ENCODE results near the gene HHATL.
A peak's percentile ranks its signal among the peaks of the same experiment; 100 is the strongest.

HHATL gene, protein sequence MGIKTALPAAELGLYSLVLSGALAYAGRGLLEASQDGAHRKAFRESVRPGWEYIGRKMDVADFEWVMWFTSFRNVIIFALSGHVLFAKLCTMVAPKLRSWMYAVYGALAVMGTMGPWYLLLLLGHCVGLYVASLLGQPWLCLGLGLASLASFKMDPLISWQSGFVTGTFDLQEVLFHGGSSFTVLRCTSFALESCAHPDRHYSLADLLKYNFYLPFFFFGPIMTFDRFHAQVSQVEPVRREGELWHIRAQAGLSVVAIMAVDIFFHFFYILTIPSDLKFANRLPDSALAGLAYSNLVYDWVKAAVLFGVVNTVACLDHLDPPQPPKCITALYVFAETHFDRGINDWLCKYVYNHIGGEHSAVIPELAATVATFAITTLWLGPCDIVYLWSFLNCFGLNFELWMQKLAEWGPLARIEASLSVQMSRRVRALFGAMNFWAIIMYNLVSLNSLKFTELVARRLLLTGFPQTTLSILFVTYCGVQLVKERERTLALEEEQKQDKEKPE

DNA sequence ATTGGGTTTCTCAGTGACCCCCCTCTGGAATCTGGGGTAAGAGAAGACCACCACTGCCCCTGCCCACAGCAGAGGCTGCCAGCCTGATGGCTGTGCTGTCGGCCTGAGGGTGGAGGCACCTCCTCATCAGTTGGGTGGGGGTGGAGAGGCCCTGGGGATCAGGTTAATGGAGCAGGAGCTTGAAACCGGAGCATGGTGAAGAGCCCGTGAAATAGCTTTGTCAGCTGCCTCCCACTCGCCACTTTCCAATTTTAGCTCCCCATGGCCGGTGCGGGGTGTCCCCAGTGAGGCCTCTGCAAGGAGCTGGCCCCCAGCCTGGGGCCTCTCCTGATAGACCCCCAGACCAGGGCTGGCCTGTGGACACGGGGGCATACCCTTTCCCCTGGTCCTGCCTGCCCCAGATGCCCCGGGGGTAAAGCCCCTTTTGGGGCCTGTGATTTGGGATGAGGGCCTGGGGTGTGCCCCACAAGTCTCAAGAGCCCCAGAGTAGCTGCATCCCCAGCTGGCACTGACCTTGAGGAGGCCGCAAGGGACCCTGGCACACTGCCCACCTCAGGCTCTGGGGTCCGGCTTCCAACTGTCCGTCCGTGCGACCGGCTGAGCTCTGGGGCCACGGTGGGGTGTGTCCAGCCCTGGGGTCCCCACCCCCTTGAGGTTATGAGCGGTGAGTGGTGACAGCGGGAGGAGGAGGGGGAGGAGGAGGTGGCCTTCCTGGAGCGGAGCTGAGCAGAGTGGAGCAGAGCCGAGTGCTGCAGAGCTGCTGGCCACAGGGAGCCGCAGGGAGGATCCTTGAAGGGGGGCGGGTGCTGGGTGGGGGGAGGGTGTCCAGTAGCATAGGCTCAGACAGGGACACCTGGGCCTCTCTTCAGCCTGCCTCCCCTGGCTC is at the start of gene HHATL:
Gene HHATL, minus strand, starts transcription at position 733 of the 886 bp plus-strand sequence. CDS start 1,972 bp downstream, outside the sequence.
- H3K4me3 ChIP-seq (ENCODE audit: low read length), result no peak within 1 kb of the TSS
- no peak for DNase-seq (ENCODE audit: low read depth)
- TF ChIP-seq, protein P1, sequence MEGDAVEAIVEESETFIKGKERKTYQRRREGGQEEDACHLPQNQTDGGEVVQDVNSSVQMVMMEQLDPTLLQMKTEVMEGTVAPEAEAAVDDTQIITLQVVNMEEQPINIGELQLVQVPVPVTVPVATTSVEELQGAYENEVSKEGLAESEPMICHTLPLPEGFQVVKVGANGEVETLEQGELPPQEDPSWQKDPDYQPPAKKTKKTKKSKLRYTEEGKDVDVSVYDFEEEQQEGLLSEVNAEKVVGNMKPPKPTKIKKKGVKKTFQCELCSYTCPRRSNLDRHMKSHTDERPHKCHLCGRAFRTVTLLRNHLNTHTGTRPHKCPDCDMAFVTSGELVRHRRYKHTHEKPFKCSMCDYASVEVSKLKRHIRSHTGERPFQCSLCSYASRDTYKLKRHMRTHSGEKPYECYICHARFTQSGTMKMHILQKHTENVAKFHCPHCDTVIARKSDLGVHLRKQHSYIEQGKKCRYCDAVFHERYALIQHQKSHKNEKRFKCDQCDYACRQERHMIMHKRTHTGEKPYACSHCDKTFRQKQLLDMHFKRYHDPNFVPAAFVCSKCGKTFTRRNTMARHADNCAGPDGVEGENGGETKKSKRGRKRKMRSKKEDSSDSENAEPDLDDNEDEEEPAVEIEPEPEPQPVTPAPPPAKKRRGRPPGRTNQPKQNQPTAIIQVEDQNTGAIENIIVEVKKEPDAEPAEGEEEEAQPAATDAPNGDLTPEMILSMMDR (IDR thresholded peaks at IDR 0.05; ENCODE audit: insufficient read depth, low read depth, low read length, missing control alignments), result no peak

DNA sequence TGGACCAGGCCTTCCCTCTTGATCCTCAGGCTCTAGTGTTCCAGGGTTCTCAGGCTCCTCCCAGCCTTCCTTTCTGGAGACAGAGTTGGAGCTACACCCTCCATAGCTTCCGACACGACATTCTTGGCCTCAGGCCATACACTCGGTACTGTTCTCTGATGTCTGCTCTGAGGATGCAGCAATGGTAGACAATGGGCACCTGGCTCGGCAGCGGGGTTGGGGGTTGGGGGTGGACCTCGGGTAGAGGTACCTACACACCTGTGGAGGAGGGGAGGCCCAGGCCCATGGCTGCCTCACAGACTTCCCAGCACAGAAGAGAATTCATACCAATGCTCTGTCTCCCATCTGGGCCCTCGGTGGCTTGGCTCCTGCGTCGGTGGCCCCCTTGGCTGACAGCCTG is 49.0 kb upstream of the HHATL start:
- H3K4me3 ChIP-seq (ENCODE audit: low read length), result no peak overlapping the region
- TF ChIP-seq, protein P1 (IDR thresholded peaks at IDR 0.05; ENCODE audit: insufficient read depth, low read depth, low read length, missing control alignments), result no peak

DNA sequence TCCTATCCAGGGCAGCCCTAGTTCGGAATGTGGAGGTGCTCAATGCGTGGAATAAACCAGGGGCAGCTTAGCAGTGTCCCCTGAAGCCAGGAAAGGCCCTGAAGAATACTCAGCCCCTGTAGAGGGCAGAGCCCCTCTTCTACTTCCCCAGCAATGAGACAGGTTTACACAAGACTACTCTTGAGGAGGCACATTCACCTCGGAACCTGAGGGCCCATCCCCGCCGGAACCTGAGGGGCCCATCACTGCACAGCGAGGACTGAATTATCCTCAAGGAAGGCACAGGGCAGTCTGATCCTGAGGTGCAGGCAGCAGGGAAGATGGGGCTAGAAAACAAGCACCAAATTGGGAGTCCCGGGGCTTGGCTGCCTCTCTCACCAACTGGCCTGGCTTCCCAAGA is 48.2 kb upstream of the HHATL start:
- no peak for DNase-seq (ENCODE audit: low read depth)
- H3K4me3 ChIP-seq (ENCODE audit: low read length), result no peak overlapping the region
- TF ChIP-seq, protein P1 (IDR thresholded peaks at IDR 0.05; ENCODE audit: insufficient read depth, low read depth, low read length, missing control alignments), result no peak

More for the DNA sequence above, 49.0 kb upstream of the HHATL start:
- no peak for DNase-seq (ENCODE audit: low read depth)

DNA sequence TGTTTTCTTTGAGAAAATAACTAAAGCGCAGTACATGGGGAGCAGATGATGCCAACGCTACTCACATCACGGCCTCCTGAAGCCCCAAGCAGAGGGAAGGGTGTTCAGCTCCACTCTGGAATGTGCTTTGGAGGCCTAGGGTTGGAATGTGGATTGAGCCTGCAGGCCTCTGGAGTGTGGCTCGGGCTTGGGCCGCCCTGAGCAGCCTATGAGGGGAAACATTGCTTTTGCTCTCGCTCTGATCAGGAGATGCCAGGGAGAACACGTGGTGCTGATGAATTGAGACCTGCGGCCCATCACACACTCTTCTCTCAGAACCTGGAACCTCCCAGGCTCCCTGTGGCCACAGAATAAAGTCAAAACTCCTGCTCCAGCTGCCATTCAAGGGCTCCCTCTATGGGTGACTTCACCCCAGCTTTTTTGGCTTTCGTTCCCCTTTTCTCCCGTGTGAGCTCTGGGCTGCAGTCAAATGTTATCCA is 47.2 kb upstream of the HHATL start:
- no peak overlapping the region for H3K4me3 ChIP-seq (ENCODE audit: low read length)
- DNase-seq (ENCODE audit: low read depth), result peak; percentile 38
- TF ChIP-seq, protein P1 (IDR thresholded peaks at IDR 0.05; ENCODE audit: insufficient read depth, low read depth, low read length, missing control alignments), result peak; percentile 66

DNA sequence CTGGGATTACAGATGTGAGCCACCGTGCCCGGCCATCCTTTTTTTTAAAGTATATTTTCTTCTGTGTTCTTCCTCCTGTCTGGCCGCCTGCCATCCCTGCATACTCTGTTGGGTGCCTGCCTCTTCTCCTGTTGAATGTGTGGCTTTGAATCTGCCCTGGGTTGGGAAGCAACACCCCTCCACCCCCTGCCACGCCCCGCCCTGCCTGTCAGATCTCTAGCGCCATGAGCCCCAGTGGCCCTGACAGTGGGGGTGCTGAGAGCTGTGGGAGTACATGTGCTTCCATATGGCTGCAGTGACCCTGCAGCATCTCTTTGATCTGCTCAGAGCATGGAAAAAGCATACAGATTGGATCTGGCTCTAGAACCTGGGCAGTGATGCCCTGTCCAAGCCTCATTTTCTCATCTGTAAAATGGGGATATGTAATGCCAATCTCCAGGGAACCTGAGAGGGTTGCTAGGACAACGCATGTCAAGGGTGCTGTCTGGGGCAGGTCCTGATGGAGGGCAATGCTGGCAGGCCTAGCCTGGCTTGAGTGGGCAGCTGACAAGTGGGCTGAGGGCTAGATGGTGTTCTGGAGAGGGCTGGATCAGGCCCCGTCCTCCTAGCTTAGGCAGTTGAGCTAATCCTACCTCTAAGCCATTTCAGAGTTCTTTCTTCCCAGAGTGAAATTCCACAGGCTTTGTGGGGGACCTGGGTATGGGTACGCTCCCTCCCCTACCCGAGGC is 46.6 kb upstream of the HHATL start:
- DNase-seq (ENCODE audit: low read depth), result no peak
- TF ChIP-seq, protein P1 (IDR thresholded peaks at IDR 0.05; ENCODE audit: insufficient read depth, low read depth, low read length, missing control alignments), result no peak
- no peak overlapping the region for H3K4me3 ChIP-seq (ENCODE audit: low read length)

DNA sequence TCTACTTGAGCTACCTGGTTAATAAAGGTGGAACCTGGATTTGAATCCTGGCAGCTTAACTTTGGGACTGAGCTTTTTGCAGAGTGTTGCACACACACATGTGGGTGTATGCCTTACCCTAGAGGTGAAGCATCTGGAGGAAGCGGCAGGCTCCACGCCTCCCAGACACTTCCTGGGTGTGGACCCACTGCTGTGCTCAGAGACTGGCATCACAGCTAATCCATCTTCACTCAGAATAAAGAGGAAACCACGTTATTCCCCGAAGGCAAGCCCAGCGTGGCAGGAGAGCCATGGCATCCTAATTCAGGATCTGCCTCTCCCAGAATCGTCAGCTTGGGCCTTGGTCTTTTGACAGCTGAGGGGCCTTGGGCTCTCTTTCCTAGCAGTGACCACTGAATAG is 45.0 kb upstream of the HHATL start:
- TF ChIP-seq, protein P1 (IDR thresholded peaks at IDR 0.05; ENCODE audit: insufficient read depth, low read depth, low read length, missing control alignments), result no peak
- peak; percentile 58 for DNase-seq (ENCODE audit: low read depth)
- no peak overlapping the region for H3K4me3 ChIP-seq (ENCODE audit: low read length)
